Skeletal muscle satellite cell (primary cell): Measurements from ENCODE around the gene NT5M.

ENCODE experiments used
- H3K27me3 ChIP-seq: 2 replicates; pipeline ENCODE4 v1.7.0; 2013; ENCODE audit warnings: low read length; ENCODE audit not compliant: control insufficient read depth, insufficient read depth
- H3K36me3 ChIP-seq: 2 replicates; pipeline ENCODE4 v1.7.0; 2013; ENCODE audit warnings: mild to moderate bottlenecking, control low read depth, low read length; ENCODE audit not compliant: insufficient read depth
- H3K4me1 ChIP-seq: 2 replicates; pipeline ENCODE4 v1.7.0; 2013; ENCODE audit warnings: low read length; ENCODE audit not compliant: control insufficient read depth, insufficient read depth
- H3K4me2 ChIP-seq: 2 replicates; pipeline ENCODE4 v1.7.0; 2013; ENCODE audit warnings: mild to moderate bottlenecking, low read length
- H3K4me3 ChIP-seq: 2 replicates; pipeline ENCODE4 v1.7.0; 2013; ENCODE audit warnings: low read length
- H3K9ac ChIP-seq: 2 replicates; pipeline ENCODE4 v1.7.0; 2013; ENCODE audit warnings: mild to moderate bottlenecking, low read depth, low read length, moderate library complexity
- H3K9me3 ChIP-seq: replicated peaks from 2 replicates; pipeline ENCODE4 v1.7.0; 2013; ENCODE audit warnings: mild to moderate bottlenecking, control low read depth, low read length

NT5M gene

GRCh38 chr17:17304521-17304985, 1.4 kb downstream of the NT5M start:
- no peaks in the 10 kb centered on the region for H3K9me3 ChIP-seq
- peaks cover 12% of the 10 kb centered on the region for H3K4me1 ChIP-seq
- no peak overlapping the region for H3K9ac ChIP-seq
- H3K27me3 ChIP-seq: no peaks in the 10 kb centered on the region
- H3K4me2 ChIP-seq: no peak overlapping the region
- no peak overlapping the region for H3K4me3 ChIP-seq
- no peaks in the 10 kb centered on the region for H3K36me3 ChIP-seq

GRCh38 chr17:17305281-17305801, 2.2 kb downstream of the NT5M start:
- no peaks in the 10 kb centered on the region for H3K9me3 ChIP-seq
- no peaks in the 10 kb centered on the region for H3K36me3 ChIP-seq
- H3K9ac ChIP-seq: no peak overlapping the region
- H3K27me3 ChIP-seq: no peaks in the 10 kb centered on the region
- no peak overlapping the region for H3K4me3 ChIP-seq
- H3K4me2 ChIP-seq: no peak overlapping the region
- peaks cover 9% of the 10 kb centered on the region for H3K4me1 ChIP-seq

GRCh38 chr17:17309356-17309755, 6.2 kb downstream of the NT5M start:
- H3K9ac ChIP-seq: no peak overlapping the region
- no peaks in the 10 kb centered on the region for H3K9me3 ChIP-seq
- H3K4me3 ChIP-seq: no peak overlapping the region
- no peak overlapping the region for H3K4me2 ChIP-seq
- no peaks in the 10 kb centered on the region for H3K4me1 ChIP-seq
- H3K27me3 ChIP-seq: no peaks in the 10 kb centered on the region
- H3K36me3 ChIP-seq: no peaks in the 10 kb centered on the region

GRCh38 chr17:17313350-17313991, 10.3 kb downstream of the NT5M start:
- Histone ChIP-seq H3K36me3 (no peaks in the 10 kb centered on the region), H3K4me2 (no peak overlapping the region), H3K27me3 (no peaks in the 10 kb centered on the region), H3K9ac (no peak overlapping the region), H3K4me1 (no peaks in the 10 kb centered on the region), H3K9me3 (no peaks in the 10 kb centered on the region), H3K4me3 (no peak overlapping the region)

- H3K36me3 ChIP-seq: no peaks in the 10 kb centered on the region
- H3K4me1 ChIP-seq: no peaks in the 10 kb centered on the region
- no peaks in the 10 kb centered on the region for H3K27me3 ChIP-seq
Measured at GRCh38 chr17:17314501-17315071, 11.4 kb downstream of the NT5M start.

GRCh38 chr17:17315142-17315821, 12.1 kb downstream of the NT5M start:
- no peak overlapping the region for H3K9ac ChIP-seq
- no peak overlapping the region for H3K4me3 ChIP-seq
- H3K36me3 ChIP-seq: no peaks in the 10 kb centered on the region
- no peak overlapping the region for H3K4me2 ChIP-seq
- no peaks in the 10 kb centered on the region for H3K4me1 ChIP-seq
- H3K9me3 ChIP-seq: no peaks in the 10 kb centered on the region
- no peaks in the 10 kb centered on the region for H3K27me3 ChIP-seq

More at GRCh38 chr17:17314501-17315071, 11.4 kb downstream of the NT5M start:
- no peak overlapping the region for H3K9ac ChIP-seq
- no peaks in the 10 kb centered on the region for H3K9me3 ChIP-seq
- H3K4me3 ChIP-seq: no peak overlapping the region
- H3K4me2 ChIP-seq: no peak overlapping the region

GRCh38 chr17:17320188-17320910, 17.2 kb downstream of the NT5M start:
- H3K36me3 ChIP-seq: no peaks in the 10 kb centered on the region
- H3K4me3 ChIP-seq: no peak overlapping the region
- no peaks in the 10 kb centered on the region for H3K9me3 ChIP-seq
- H3K4me2 ChIP-seq: no peak overlapping the region
- H3K9ac ChIP-seq: no peak overlapping the region
- no peaks in the 10 kb centered on the region for H3K4me1 ChIP-seq
- no peaks in the 10 kb centered on the region for H3K27me3 ChIP-seq

GRCh38 chr17:17320911-17321220, 17.7 kb downstream of the NT5M start:
- no peak overlapping the region for H3K4me2 ChIP-seq
- H3K4me1 ChIP-seq: no peaks in the 10 kb centered on the region
- no peaks in the 10 kb centered on the region for H3K36me3 ChIP-seq
- no peaks in the 10 kb centered on the region for H3K9me3 ChIP-seq
- no peak overlapping the region for H3K4me3 ChIP-seq
- no peaks in the 10 kb centered on the region for H3K27me3 ChIP-seq
- H3K9ac ChIP-seq: no peak overlapping the region

GRCh38 chr17:17321356-17322025, 18.3 kb downstream of the NT5M start:
- H3K9me3 ChIP-seq: no peaks in the 10 kb centered on the region
- no peaks in the 10 kb centered on the region for H3K27me3 ChIP-seq
- no peak overlapping the region for H3K9ac ChIP-seq
- no peak overlapping the region for H3K4me3 ChIP-seq
- no peaks in the 10 kb centered on the region for H3K4me1 ChIP-seq
- no peaks in the 10 kb centered on the region for H3K36me3 ChIP-seq
- no peak overlapping the region for H3K4me2 ChIP-seq

- H3K27me3 ChIP-seq: no peaks in the 10 kb centered on the region
- H3K4me1 ChIP-seq: no peaks in the 10 kb centered on the region
- no peaks in the 10 kb centered on the region for H3K36me3 ChIP-seq
- no peak overlapping the region for H3K9ac ChIP-seq
- no peak overlapping the region for H3K4me3 ChIP-seq
- no peaks in the 10 kb centered on the region for H3K9me3 ChIP-seq
- H3K4me2 ChIP-seq: no peak overlapping the region
Measured at GRCh38 chr17:17322516-17323510, 19.6 kb downstream of the NT5M start.
